Measurements from ENCODE around the gene APOH. TPM values are rescaled to one million over a fixed set of nuclear protein-coding genes. Genes with fewer than 3 reads are reported as not detected.

Gene APOH
- polyA plus RNA-seq, 1 donor (not counting 4 experiments of a cell fraction or from before 2014, with no cell fraction given): not detected

DNA sequence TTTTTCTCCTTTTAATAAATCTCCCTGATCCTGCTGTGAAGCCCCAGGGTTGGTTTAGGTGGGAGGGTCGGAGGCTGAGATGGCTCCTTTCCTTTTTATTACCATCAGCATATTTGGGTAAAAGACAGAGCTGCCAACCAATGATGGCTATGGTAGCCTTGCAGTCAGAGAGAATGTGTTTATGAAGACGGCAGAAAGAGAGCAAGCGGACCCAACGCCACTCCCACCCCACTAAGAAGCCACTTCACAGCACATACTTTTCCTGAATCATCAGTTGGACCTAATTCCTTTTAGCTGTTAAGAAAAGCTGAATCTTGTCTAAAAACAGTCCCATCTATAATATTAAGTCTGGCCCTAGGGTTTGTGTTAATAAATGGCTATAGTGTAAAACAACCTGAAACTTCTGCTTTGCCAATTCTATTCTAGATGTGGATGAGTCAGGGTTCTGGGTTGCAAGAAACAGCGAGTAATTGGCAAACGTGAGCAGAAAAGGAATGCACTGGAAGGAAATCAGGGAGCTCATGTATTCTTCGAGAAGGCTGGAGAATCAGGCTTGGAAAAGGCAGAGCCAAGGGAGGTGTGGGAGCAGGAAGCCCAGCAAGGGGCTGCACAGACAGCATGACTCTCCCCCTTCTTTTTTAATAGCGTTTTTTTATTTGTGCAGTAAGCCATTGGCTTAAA lies 39.2 kb upstream of the APOH start:
- no peak for TF ChIP-seq EZH2 (IDR thresholded peaks at IDR 0.05; ENCODE audit: low read length)
- TF ChIP-seq CTCF (optimal IDR thresholded peaks at IDR 0.05 in 1 of 3, IDR thresholded peaks at IDR 0.05 in 1 of 3, conservative IDR thresholded peaks at IDR 0.05 in 1 of 3; ENCODE audit: extremely low read depth in 1 of 3, insufficient read depth in 2 of 3, low read length in 3 of 3): no peak
- Histone ChIP-seq H4K20me1 (ENCODE audit: control insufficient read depth, extremely low read depth, insufficient read depth, low read length) (no peaks in the 10 kb centered on the region), H3K4me3 (ENCODE audit: control insufficient read depth in 2 of 3, extremely low read depth in 1 of 3, insufficient read depth in 2 of 3, low read depth in 1 of 3, low read length in 3 of 3) (no peak overlapping the region), H3K79me2 (ENCODE audit: control insufficient read depth, insufficient read depth, low read length) (no peaks in the 10 kb centered on the region), H3K9me3 (ENCODE audit: control insufficient read depth, low read depth, low read length) (no peaks in the 10 kb centered on the region), H3K9me1 (ENCODE audit: control insufficient read depth, extremely low read depth, insufficient read depth, low read length) (peaks cover 2% of the 10 kb centered on the region), H3K27ac (ENCODE audit: control insufficient read depth, insufficient read depth, low read length) (no peak overlapping the region), H3K36me3 (ENCODE audit: control insufficient read depth in 2 of 2, extremely low read depth in 1 of 2, insufficient read depth in 2 of 2, low read length in 2 of 2) (no peaks in the 10 kb centered on the region), H3K4me2 (ENCODE audit: control insufficient read depth, extremely low read depth, insufficient read depth, low read depth, low read length) (peak overlapping the region; percentile 63), H2AFZ (ENCODE audit: control insufficient read depth, low read length) (no peak overlapping the region), H3K9ac (ENCODE audit: control insufficient read depth, extremely low read depth, insufficient read depth, low read length) (no peak overlapping the region), H3K4me1 (ENCODE audit: control insufficient read depth, extremely low read depth, insufficient read depth, low read length) (peaks cover 18% of the 10 kb centered on the region), H3K27me3 (ENCODE audit: control insufficient read depth, extremely low read depth, insufficient read depth, low read length) (no peaks in the 10 kb centered on the region)
- dilution Hi-C loops (cut with MboI; ENCODE audit: extremely low pct_ligation_motif_present, low sequenced_read_pairs): no loop called here
- DNase-seq (ENCODE audit: low read depth, low spot score): no peak
- FAIRE-seq: no peak

- dilution Hi-C loops (cut with MboI; ENCODE audit: extremely low pct_ligation_motif_present, low sequenced_read_pairs): no loop called here
Measured at GRCh38 chr17:66264696-66265095, 35.5 kb upstream of the APOH start.

More at GRCh38 chr17:66264696-66265095, 35.5 kb upstream of the APOH start:
- Histone ChIP-seq H3K4me1 (ENCODE audit: control insufficient read depth, extremely low read depth, insufficient read depth, low read length) (peaks cover 7% of the 10 kb centered on the region), H3K9ac (ENCODE audit: control insufficient read depth, extremely low read depth, insufficient read depth, low read length) (no peak overlapping the region), H3K27me3 (ENCODE audit: control insufficient read depth, extremely low read depth, insufficient read depth, low read length) (peaks cover 4% of the 10 kb centered on the region), H3K36me3 (ENCODE audit: control insufficient read depth in 2 of 2, extremely low read depth in 1 of 2, insufficient read depth in 2 of 2, low read length in 2 of 2) (no peaks in the 10 kb centered on the region), H3K9me3 (ENCODE audit: control insufficient read depth, low read depth, low read length) (no peaks in the 10 kb centered on the region), H4K20me1 (ENCODE audit: control insufficient read depth, extremely low read depth, insufficient read depth, low read length) (no peaks in the 10 kb centered on the region), H3K27ac (ENCODE audit: control insufficient read depth, insufficient read depth, low read length) (no peak overlapping the region), H3K4me3 (ENCODE audit: control insufficient read depth in 2 of 3, extremely low read depth in 1 of 3, insufficient read depth in 2 of 3, low read depth in 1 of 3, low read length in 3 of 3) (no peak overlapping the region), H3K4me2 (ENCODE audit: control insufficient read depth, extremely low read depth, insufficient read depth, low read depth, low read length) (no peak overlapping the region), H2AFZ (ENCODE audit: control insufficient read depth, low read length) (no peak overlapping the region), H3K9me1 (ENCODE audit: control insufficient read depth, extremely low read depth, insufficient read depth, low read length) (no peaks in the 10 kb centered on the region), H3K79me2 (ENCODE audit: control insufficient read depth, insufficient read depth, low read length) (no peaks in the 10 kb centered on the region)
- FAIRE-seq: no peak
- DNase-seq (ENCODE audit: low read depth, low spot score): no peak
- no peak for TF ChIP-seq EZH2 (IDR thresholded peaks at IDR 0.05; ENCODE audit: low read length)
- TF ChIP-seq CTCF (optimal IDR thresholded peaks at IDR 0.05 in 1 of 3, IDR thresholded peaks at IDR 0.05 in 1 of 3, conservative IDR thresholded peaks at IDR 0.05 in 1 of 3; ENCODE audit: extremely low read depth in 1 of 3, insufficient read depth in 2 of 3, low read length in 3 of 3): no peak

Data from keratinocyte (primary cell).